SH-SY5Y (cell line): ENCODE results near the gene MLNR.

Source experiments
- GATA2 ChIP-seq: IDR thresholded peaks from 2 replicates; pipeline ENCODE4 v1.6.1; 2011; ENCODE audit warnings: mild to moderate bottlenecking, low read depth, low read length
- GATA3 ChIP-seq: IDR thresholded peaks from 2 replicates; pipeline ENCODE4 v1.6.1; 2011; ENCODE audit warnings: low read depth, mild to moderate bottlenecking, low read length, moderate library complexity

GRCh38 chr13:49256841-49257240, 36.7 kb downstream of the MLNR start:
- TF ChIP-seq GATA2: no peak
- no peak for TF ChIP-seq GATA3
